GM12878 (cell line): Measurements from ENCODE around the gene PPP2R5C. TPM values are rescaled to one million over a fixed set of nuclear protein-coding genes. Genes with fewer than 3 reads are reported as not detected.
A peak's percentile ranks its signal among the peaks of the same experiment; 100 is the strongest.

Source experiments
- BACH1 ChIP-seq: fragments of 450-650 bp; IDR thresholded peaks from 2 replicates; pipeline ENCODE4 v1.6.1; 2017; ENCODE audit warnings: mild to moderate bottlenecking, borderline replicate concordance
- BMI1 ChIP-seq: fragments of 450-650 bp; IDR thresholded peaks from 2 replicates; pipeline ENCODE4 v1.6.1; 2016; ENCODE audit warnings: mild to moderate bottlenecking, moderate library complexity, borderline replicate concordance
- CHD4 ChIP-seq: fragments of 200-600 bp; sonication (generic); IDR thresholded peaks from 2 replicates; pipeline ENCODE4 v1.6.1; 2016; ENCODE audit warnings: mild to moderate bottlenecking
- CREM ChIP-seq: IDR thresholded peaks from 2 replicates; pipeline ENCODE4 v1.6.1; 2014; ENCODE audit warnings: antibody characterized with exemption, low read depth
- EGR1 ChIP-seq, 2 experiments: IDR thresholded peaks; 1 replicate in 1 of 2; 2 replicates in 1 of 2; pipeline ENCODE4 v1.6.1; 2011 to 2012; ENCODE audit warnings: low read depth in 2 of 2, low read length in 2 of 2, borderline replicate concordance in 1 of 2, mild to moderate bottlenecking in 1 of 2, moderate library complexity in 1 of 2
- EP300 ChIP-seq, 2 experiments: fragments of 150-350 bp in 1 of 2; IDR thresholded peaks; 2 replicates each; pipeline ENCODE4 v1.6.1; 2011 to 2012; ENCODE audit warnings: low read depth in 2 of 2, low read length in 2 of 2, borderline replicate concordance in 1 of 2, improper control_type of control experiment in 1 of 2, inconsistent platforms in 1 of 2; ENCODE audit not compliant: control insufficient read depth in 1 of 2
- HDGF ChIP-seq: fragments of 450-650 bp; IDR thresholded peaks from 2 replicates; pipeline ENCODE4 v1.6.1; 2016; ENCODE audit warnings: antibody characterized with exemption
- JUND ChIP-seq: IDR thresholded peaks from 2 replicates; pipeline ENCODE4 v1.6.1; 2012; ENCODE audit warnings: low read depth, mild to moderate bottlenecking, low read length, improper control_type of control experiment, moderate library complexity
- KAT2A ChIP-seq: conservative IDR thresholded peaks from 2 replicates; pipeline ENCODE4 v1.6.1; 2011; ENCODE audit warnings: low read depth, low read length; ENCODE audit not compliant: control insufficient read depth
- MTA2 ChIP-seq: fragments of 450-650 bp; IDR thresholded peaks from 2 replicates; pipeline ENCODE4 v1.6.1; 2016; ENCODE audit warnings: low read depth, mild to moderate bottlenecking, moderate library complexity
- MYC ChIP-seq: IDR thresholded peaks from 2 replicates; pipeline ENCODE4 v1.6.1; 2011; ENCODE audit warnings: mild to moderate bottlenecking, low read length, moderate library complexity, inconsistent platforms; ENCODE audit not compliant: insufficient read depth, insufficient replicate concordance, insufficient read length, severe bottlenecking
- NKRF ChIP-seq: fragments of 450-650 bp; conservative IDR thresholded peaks from 2 replicates; pipeline ENCODE4 v1.6.1; 2017; ENCODE audit warnings: mild to moderate bottlenecking, moderate library complexity
- POLR2AphosphoS5 ChIP-seq: IDR thresholded peaks from 2 replicates; pipeline ENCODE4 v1.6.1; 2011; ENCODE audit warnings: mild to moderate bottlenecking, low read length, inconsistent platforms
- POU2F2 ChIP-seq: IDR thresholded peaks from 3 replicates; pipeline ENCODE4 v1.6.1; 2011; ENCODE audit warnings: low read depth, mild to moderate bottlenecking, low read length, borderline replicate concordance
- RBBP5 ChIP-seq: fragments of 200-600 bp; sonication (generic); conservative IDR thresholded peaks from 2 replicates; pipeline ENCODE4 v1.6.1; 2016
- SIN3A ChIP-seq: IDR thresholded peaks from 2 replicates; pipeline ENCODE4 v1.6.1; 2012; ENCODE audit warnings: low read depth, low read length, improper control_type of control experiment
- TBL1XR1 ChIP-seq: IDR thresholded peaks from 2 replicates; pipeline ENCODE4 v1.6.1; 2012; ENCODE audit warnings: low read depth, low read length, improper control_type of control experiment
- TCF12 ChIP-seq: IDR thresholded peaks from 2 replicates; pipeline ENCODE4 v1.6.1; 2011; ENCODE audit warnings: low read depth, mild to moderate bottlenecking, low read length
- TCF3 ChIP-seq: IDR thresholded peaks from 2 replicates; pipeline ENCODE4 v1.6.1; 2012; ENCODE audit warnings: low read depth, mild to moderate bottlenecking, low read length, borderline replicate concordance; ENCODE audit not compliant: insufficient read depth
- ZSCAN29 ChIP-seq: fragments of 450-650 bp; IDR thresholded peaks from 2 replicates; pipeline ENCODE4 v1.6.1; 2017; ENCODE audit warnings: mild to moderate bottlenecking, moderate library complexity
- polyA plus RNA-seq, 11 experiments: library from polyadenylated mRNA; depleted of rRNA in 4 of 11; unstranded in 6 of 11; stranded (reverse) in 5 of 11; fragments of >200 nt; fragmentation: Nextera tagmentation in 4 of 11; fragmentation: Illumina TruSeq in 1 of 11; extraction: Ambion mirVana in 4 of 11; extraction: Trizol in 1 of 11; gene quantifications; 1 replicate in 1 of 11; 2 replicates in 10 of 11; pipeline versions ENCODE4 v1.2.1 to v1.2.3, GENCODE V29; 2011 to 2016; ENCODE audit warnings: inconsistent platforms in 2 of 11, missing spikeins in 2 of 11, low read depth in 1 of 11
- total RNA-seq, 4 experiments: library from RNA; depleted of rRNA in 3 of 4; stranded (reverse); fragments of >200 nt in 3 of 4; fragmentation: Illumina TruSeq in 1 of 4; extraction: Trizol in 1 of 4; gene quantifications; 2 replicates each; pipeline versions ENCODE4 v1.2.1 to v1.2.3, GENCODE V29; 2013 to 2021
- TF ChIP-seq, protein P1 (sequence below): fragments of 450-650 bp; IDR thresholded peaks from 2 replicates; pipeline ENCODE4 v1.6.1; 2017; ENCODE audit warnings: mild to moderate bottlenecking, moderate library complexity
- TF ChIP-seq, protein P2 (sequence below): fragments of 450-650 bp; formaldehyde crosslinking; IDR thresholded peaks from 2 replicates; pipeline ENCODE4 v1.5.0; 2022; ENCODE audit warnings: mild to moderate bottlenecking, missing genetic modification characterization

The PPP2R5C gene
- total and polyA plus RNA-seq, 10 of the 15 experiments (the other 5 are each of a cell fraction or from before 2014, with no cell fraction given), result 106 to 199 (median 144) TPM

GRCh38 chr14:101843665-101844064 lies 82.2 kb downstream of the PPP2R5C start (continued):
- TF ChIP-seq, protein P1, sequence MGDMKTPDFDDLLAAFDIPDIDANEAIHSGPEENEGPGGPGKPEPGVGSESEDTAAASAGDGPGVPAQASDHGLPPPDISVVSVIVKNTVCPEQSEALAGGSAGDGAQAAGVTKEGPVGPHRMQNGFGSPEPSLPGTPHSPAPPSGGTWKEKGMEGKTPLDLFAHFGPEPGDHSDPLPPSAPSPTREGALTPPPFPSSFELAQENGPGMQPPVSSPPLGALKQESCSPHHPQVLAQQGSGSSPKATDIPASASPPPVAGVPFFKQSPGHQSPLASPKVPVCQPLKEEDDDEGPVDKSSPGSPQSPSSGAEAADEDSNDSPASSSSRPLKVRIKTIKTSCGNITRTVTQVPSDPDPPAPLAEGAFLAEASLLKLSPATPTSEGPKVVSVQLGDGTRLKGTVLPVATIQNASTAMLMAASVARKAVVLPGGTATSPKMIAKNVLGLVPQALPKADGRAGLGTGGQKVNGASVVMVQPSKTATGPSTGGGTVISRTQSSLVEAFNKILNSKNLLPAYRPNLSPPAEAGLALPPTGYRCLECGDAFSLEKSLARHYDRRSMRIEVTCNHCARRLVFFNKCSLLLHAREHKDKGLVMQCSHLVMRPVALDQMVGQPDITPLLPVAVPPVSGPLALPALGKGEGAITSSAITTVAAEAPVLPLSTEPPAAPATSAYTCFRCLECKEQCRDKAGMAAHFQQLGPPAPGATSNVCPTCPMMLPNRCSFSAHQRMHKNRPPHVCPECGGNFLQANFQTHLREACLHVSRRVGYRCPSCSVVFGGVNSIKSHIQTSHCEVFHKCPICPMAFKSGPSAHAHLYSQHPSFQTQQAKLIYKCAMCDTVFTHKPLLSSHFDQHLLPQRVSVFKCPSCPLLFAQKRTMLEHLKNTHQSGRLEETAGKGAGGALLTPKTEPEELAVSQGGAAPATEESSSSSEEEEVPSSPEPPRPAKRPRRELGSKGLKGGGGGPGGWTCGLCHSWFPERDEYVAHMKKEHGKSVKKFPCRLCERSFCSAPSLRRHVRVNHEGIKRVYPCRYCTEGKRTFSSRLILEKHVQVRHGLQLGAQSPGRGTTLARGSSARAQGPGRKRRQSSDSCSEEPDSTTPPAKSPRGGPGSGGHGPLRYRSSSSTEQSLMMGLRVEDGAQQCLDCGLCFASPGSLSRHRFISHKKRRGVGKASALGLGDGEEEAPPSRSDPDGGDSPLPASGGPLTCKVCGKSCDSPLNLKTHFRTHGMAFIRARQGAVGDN, result no peak
- TF ChIP-seq KAT2A (no peak), RBBP5 (no peak), TBL1XR1 (no peak), JUND (no peak), BMI1 (no peak), POLR2AphosphoS5 (no peak), MYC (no peak), TCF3 (peak; percentile 66; the same call in 1 of the 2 replicates), SIN3A (no peak), TCF12 (0 out of 2 replicates have a peak, but pooled peaks have one; percentile 29), BACH1 (no peak), EP300 (IDR thresholded peaks at IDR 0.05; ENCODE audit: borderline replicate concordance in 1 of 2, control insufficient read depth in 1 of 2, low read depth in 2 of 2, low read length in 2 of 2) (no peak), HDGF (0 out of 2 replicates have a peak, but pooled peaks have one; percentile 47), CREM (0 out of 2 replicates have a peak, but pooled peaks have one; percentile 11), ZSCAN29 (no peak), NKRF (no peak), POU2F2 (no peak), CHD4 (no peak), MTA2 (0 out of 2 replicates have a peak, but pooled peaks have one; percentile 8), EGR1 (IDR thresholded peaks at IDR 0.05; ENCODE audit: borderline replicate concordance in 1 of 2, low read depth in 2 of 2, low read length in 2 of 2) (no peak)
- TF ChIP-seq, protein P2, sequence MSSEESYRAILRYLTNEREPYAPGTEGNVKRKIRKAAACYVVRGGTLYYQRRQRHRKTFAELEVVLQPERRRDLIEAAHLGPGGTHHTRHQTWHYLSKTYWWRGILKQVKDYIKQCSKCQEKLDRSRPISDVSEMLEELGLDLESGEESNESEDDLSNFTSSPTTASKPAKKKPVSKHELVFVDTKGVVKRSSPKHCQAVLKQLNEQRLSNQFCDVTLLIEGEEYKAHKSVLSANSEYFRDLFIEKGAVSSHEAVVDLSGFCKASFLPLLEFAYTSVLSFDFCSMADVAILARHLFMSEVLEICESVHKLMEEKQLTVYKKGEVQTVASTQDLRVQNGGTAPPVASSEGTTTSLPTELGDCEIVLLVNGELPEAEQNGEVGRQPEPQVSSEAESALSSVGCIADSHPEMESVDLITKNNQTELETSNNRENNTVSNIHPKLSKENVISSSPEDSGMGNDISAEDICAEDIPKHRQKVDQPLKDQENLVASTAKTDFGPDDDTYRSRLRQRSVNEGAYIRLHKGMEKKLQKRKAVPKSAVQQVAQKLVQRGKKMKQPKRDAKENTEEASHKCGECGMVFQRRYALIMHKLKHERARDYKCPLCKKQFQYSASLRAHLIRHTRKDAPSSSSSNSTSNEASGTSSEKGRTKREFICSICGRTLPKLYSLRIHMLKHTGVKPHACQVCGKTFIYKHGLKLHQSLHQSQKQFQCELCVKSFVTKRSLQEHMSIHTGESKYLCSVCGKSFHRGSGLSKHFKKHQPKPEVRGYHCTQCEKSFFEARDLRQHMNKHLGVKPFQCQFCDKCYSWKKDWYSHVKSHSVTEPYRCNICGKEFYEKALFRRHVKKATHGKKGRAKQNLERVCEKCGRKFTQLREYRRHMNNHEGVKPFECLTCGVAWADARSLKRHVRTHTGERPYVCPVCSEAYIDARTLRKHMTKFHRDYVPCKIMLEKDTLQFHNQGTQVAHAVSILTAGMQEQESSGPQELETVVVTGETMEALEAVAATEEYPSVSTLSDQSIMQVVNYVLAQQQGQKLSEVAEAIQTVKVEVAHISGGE (CRISPR knock-in tag), result no peak
